HUES64 (cell line): ENCODE measurements around the gene CDAN1. TPM values are rescaled to one million over a fixed set of nuclear protein-coding genes. Genes with fewer than 3 reads are reported as not detected.
A peak's percentile ranks its signal among the peaks of the same experiment; 100 is the strongest.
"Not testable (repeated sequence)": the region's sequence is repeated elsewhere in the genome, so short reads cannot be mapped to it uniquely, and the experiment has no call there.

Experiments used
- H3K27ac ChIP-seq: 2 replicates; pipeline ENCODE4 v1.7.0; 2013; ENCODE audit warnings: low read depth, low read length, inconsistent platforms
- H3K27me3 ChIP-seq: 2 replicates; pipeline ENCODE4 v1.6.1; 2013; ENCODE audit warnings: mild to moderate bottlenecking, low read length; ENCODE audit not compliant: insufficient read depth
- H3K36me3 ChIP-seq: 2 replicates; pipeline ENCODE4 v1.6.1; 2013; ENCODE audit warnings: mild to moderate bottlenecking, low read length; ENCODE audit not compliant: insufficient read depth
- H3K4me1 ChIP-seq: 2 replicates; pipeline ENCODE4 v1.6.1; 2013; ENCODE audit warnings: mild to moderate bottlenecking, low read length, moderate library complexity; ENCODE audit not compliant: insufficient read depth
- H3K4me3 ChIP-seq: 2 replicates; pipeline ENCODE4 v1.5.1; 2013; ENCODE audit warnings: mild to moderate bottlenecking, low read length, moderate library complexity
- H3K9ac ChIP-seq: 2 replicates; pipeline ENCODE4 v1.6.1; 2013; ENCODE audit warnings: mild to moderate bottlenecking, low read depth, low read length
- H3K9me3 ChIP-seq: 2 replicates; pipeline ENCODE4 v1.6.1; 2013; ENCODE audit warnings: low read depth, low read length; ENCODE audit not compliant: insufficient read depth
- WGBS: fragments of 150-250, 120-280 bp; methylation state at CpG from one replicate; pipeline ENCODE4 v1.1.7; 2013; ENCODE audit warnings: missing lambda C conversion rate; 5-methylcytosine and 5-hydroxymethylcytosine counted together
- polyA plus RNA-seq, 2 experiments: library from polyadenylated mRNA; stranded (reverse); fragments of 50-300 nt; gene quantifications; one replicate each; pipeline ENCODE4 v1.2.3, GENCODE V29; 2013

Gene CDAN1
- polyA plus RNA-seq (2013, experiment 1 of 2), result 5.8 TPM
- polyA plus RNA-seq (2013, experiment 2 of 2), result 6.5 TPM

GRCh38 chr15:42736793-42737528 is at the start of gene CDAN1:
CDAN1 (minus strand) TSS chr15:42737128; CDS start chr15:42737102, 26 bp downstream.
- peak within 1 kb of the TSS; percentile 82 for H3K9ac ChIP-seq
- H3K27me3 ChIP-seq, result peaks cover 5% of the 10 kb centered on the region; the same call in 1 of the 2 replicates
- 1% methylated on average over 76 of the region's 76 CpGs for WGBS
- peak within 1 kb of the TSS; percentile 78 for H3K27ac ChIP-seq
- H3K4me3 ChIP-seq, result peak within 1 kb of the TSS; percentile 99
- H3K36me3 ChIP-seq, result peaks cover 31% of the 10 kb centered on the region
- no peaks in the 10 kb centered on the region for H3K9me3 ChIP-seq
- H3K4me1 ChIP-seq, result no peaks in the 10 kb centered on the region; the same call in 1 of the 2 replicates

- Histone ChIP-seq H3K27ac (no peak overlapping the region), H3K36me3 (peaks cover 11% of the 10 kb centered on the region), H3K4me1 (no peaks in the 10 kb centered on the region), H3K4me3 (no peak overlapping the region), H3K9ac (no peak overlapping the region), H3K27me3 (no peaks in the 10 kb centered on the region), H3K9me3 (no peaks in the 10 kb centered on the region)
- 95% methylated on average over 1 of the region's 2 CpGs for WGBS
These were observed 48.6 kb upstream of the CDAN1 start for GRCh38 chr15:42785569-42785968.

DNA sequence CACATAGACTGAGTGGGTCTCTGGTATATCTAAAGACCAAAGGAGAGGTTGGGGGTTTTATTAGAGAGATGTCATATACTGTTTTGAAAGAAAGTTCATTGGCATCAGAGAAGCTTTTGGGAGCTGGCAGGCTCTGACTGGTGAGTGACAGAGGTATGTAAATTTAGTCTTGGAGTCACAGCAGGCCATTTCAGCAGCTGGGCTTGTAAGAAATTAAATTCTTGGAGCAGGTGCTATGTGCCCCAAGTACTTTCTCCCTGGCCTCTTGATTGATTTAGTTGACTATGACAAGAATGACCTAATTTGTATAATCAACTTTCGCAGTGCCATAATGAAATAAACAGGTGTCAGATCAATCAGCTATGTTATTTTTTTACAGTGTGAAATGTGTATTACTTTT is 47.8 kb upstream of the CDAN1 start:
- Histone ChIP-seq H3K9me3 (no peaks in the 10 kb centered on the region), H3K4me1 (no peaks in the 10 kb centered on the region), H3K27me3 (no peaks in the 10 kb centered on the region), H3K4me3 (no peak overlapping the region), H3K36me3 (peaks cover 11% of the 10 kb centered on the region), H3K27ac (no peak overlapping the region), H3K9ac (no peak overlapping the region)
- 100% methylated on average over 1 of the region's 1 CpG for WGBS

GRCh38 chr15:42782716-42783115 is 45.8 kb upstream of the CDAN1 start:
- Histone ChIP-seq H3K4me1 (no peaks in the 10 kb centered on the region), H3K4me3 (no peak overlapping the region), H3K27ac (no peak overlapping the region), H3K9ac (no peak overlapping the region), H3K27me3 (no peaks in the 10 kb centered on the region), H3K36me3 (peaks cover 11% of the 10 kb centered on the region), H3K9me3 (no peaks in the 10 kb centered on the region)
- WGBS, result 100% methylated on average over 4 of the region's 4 CpGs

DNA sequence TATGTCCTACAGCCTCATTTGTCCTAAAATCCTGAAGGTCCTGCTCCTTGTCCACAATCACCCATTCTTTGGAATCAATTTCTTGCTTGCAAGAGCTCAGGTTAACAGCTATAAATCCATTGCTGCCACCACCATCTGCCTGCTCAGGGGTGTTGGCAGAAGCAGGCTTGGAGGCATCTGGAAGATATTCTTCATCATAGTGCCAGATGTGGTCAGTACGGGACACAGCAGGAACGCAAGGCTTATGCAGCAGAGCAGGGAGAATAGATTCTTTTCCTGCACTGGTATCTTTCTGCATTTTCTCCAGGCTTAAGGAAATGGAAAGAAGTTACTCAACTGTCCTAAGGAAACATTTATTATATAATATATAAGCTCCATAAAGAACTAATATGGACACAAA is 38.5 kb upstream of the CDAN1 start:
- Histone ChIP-seq H3K4me3 (no peak overlapping the region), H3K9ac (no peak overlapping the region), H3K27me3 (no peaks in the 10 kb centered on the region), H3K4me1 (no peaks in the 10 kb centered on the region), H3K27ac (no peak overlapping the region), H3K36me3 (peaks cover 8% of the 10 kb centered on the region), H3K9me3 (no peaks in the 10 kb centered on the region)
- 100% methylated on average over 2 of the region's 2 CpGs for WGBS

DNA sequence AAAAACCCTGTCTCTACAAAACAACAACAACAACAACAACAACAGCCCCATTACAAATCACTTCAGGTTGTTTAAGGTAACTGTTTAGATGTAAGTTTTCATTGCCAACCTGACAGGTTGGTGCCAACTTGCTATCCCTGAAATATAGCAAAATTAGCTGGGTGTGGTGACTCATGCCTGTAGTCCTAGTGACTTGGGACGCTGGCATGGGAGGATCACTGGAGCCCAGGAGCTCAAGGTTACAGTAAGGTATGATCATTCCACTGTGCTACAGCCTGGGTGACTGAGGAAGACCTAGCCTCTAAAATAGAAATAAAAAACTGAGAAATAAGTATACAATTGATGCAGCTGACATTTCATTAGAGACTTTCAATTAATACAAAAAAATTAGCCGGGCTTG is 36.0 kb upstream of the CDAN1 start:
- no peaks in the 10 kb centered on the region for H3K4me1 ChIP-seq
- no peaks in the 10 kb centered on the region for H3K27me3 ChIP-seq
- peaks cover 8% of the 10 kb centered on the region for H3K36me3 ChIP-seq
- H3K27ac ChIP-seq, result no peak overlapping the region
- WGBS, result 96% methylated on average over 2 of the region's 2 CpGs
- H3K9me3 ChIP-seq, result no peaks in the 10 kb centered on the region
- H3K9ac ChIP-seq, result no peak overlapping the region
- H3K4me3 ChIP-seq, result no peak overlapping the region

DNA sequence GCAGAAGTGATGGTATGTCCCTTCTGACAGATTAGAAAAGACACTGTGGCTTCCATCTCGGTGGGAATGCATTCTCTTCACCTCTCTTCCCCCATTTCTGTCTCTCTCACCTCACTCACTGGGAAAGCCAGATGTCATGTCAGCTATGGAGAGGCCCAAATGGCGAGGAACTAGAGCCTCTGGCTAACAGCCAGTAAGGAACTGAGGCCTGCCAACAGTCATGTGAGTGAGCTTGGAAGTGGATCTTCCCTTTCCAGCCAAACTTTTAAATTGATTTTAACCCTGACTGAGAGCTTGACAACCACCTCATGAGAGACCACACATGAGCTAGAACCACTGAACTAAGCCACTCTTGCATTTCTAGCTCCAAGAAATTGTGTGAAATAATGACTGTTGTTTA is 35.2 kb upstream of the CDAN1 start:
- Histone ChIP-seq H3K9ac (no peak overlapping the region), H3K36me3 (peaks cover 8% of the 10 kb centered on the region), H3K27me3 (no peaks in the 10 kb centered on the region), H3K4me3 (no peak overlapping the region), H3K9me3 (no peaks in the 10 kb centered on the region), H3K27ac (no peak overlapping the region), H3K4me1 (no peaks in the 10 kb centered on the region)
- WGBS, result 84% methylated on average over 2 of the region's 2 CpGs

GRCh38 chr15:42766109-42766508 is 29.2 kb upstream of the CDAN1 start:
- not testable (repeated sequence) for H3K27ac ChIP-seq, H3K4me1 ChIP-seq, H3K36me3 ChIP-seq, H3K9ac ChIP-seq, H3K4me3 ChIP-seq, H3K27me3 ChIP-seq, H3K9me3 ChIP-seq
- 95% methylated on average over 2 of the region's 4 CpGs for whole genome bisulfite sequencing

GRCh38 chr15:42764154-42764731 is 27.3 kb upstream of the CDAN1 start:
- 53% methylated on average over 16 of the region's 16 CpGs for WGBS
- not testable (repeated sequence) for H3K36me3 ChIP-seq, H3K9ac ChIP-seq

GRCh38 chr15:42761813-42762212 is 24.9 kb upstream of the CDAN1 start:
- not testable (repeated sequence) for H3K27me3 ChIP-seq, H3K27ac ChIP-seq, H3K36me3 ChIP-seq, H3K4me1 ChIP-seq, H3K4me3 ChIP-seq, H3K9ac ChIP-seq
- WGBS, result 92% methylated on average over 2 of the region's 2 CpGs
- H3K9me3 ChIP-seq, result peaks cover 10% of the 10 kb centered on the region; the same call in 1 of the 2 replicates

More at GRCh38 chr15:42764154-42764731, 27.3 kb upstream of the CDAN1 start:
- H3K27me3 ChIP-seq, H3K4me1 ChIP-seq: not testable (repeated sequence)
- Histone ChIP-seq H3K27ac (peak overlapping the region; percentile 11; the same call in 1 of the 2 replicates), H3K9me3 (peaks cover 10% of the 10 kb centered on the region; the same call in 1 of the 2 replicates), H3K4me3 (peak overlapping the region; percentile 33)

- peaks cover 10% of the 10 kb centered on the region; the same call in 1 of the 2 replicates for H3K9me3 ChIP-seq
- H3K27me3 ChIP-seq, result no peaks in the 10 kb centered on the region
- no peaks in the 10 kb centered on the region for H3K36me3 ChIP-seq
- 0 out of 2 replicates have a peak, but pooled peaks cover 5% of the 10 kb centered on the region for H3K4me1 ChIP-seq
- 85% methylated on average over 1 of the region's 1 CpG for WGBS
- no peak overlapping the region for H3K4me3 ChIP-seq
- no peak overlapping the region for H3K9ac ChIP-seq
- no peak overlapping the region for H3K27ac ChIP-seq
These were observed 23.8 kb upstream of the CDAN1 start for GRCh38 chr15:42760759-42761158.
